PC-9 (cell line): ENCODE results near the gene INPP5B. TPM values are rescaled to one million over a fixed set of nuclear protein-coding genes. Genes with fewer than 3 reads are reported as not detected.

Experiments
- BruUV-seq: library from RNA; stranded (reverse); fragments of 400-500 nt; replicated peaks from 2 replicates; lab custom pipeline; 2021; lab: Mats Ljungman, UMichigan
- CTCF ChIA-PET: fragments of 300-600 bp; sonication (Branson Sonifier 250); formaldehyde crosslinking; loops from one replicate; lab custom pipeline; 2022; ENCODE audit warnings: antibody characterized with exemption; lab: Charles Lee
- POLR2A ChIA-PET: fragments of 300-600 bp; sonication (Branson Sonifier 250); formaldehyde crosslinking; loops from one replicate; lab custom pipeline; 2022; ENCODE audit warnings: antibody characterized with exemption; ENCODE audit not compliant: unreplicated experiment; lab: Charles Lee
- DNase-seq, 2 experiments: peaks; one replicate each; pipeline versions ENCODE4 v3.0.0 to v3.0.0-alpha.2; 2015 to 2022; ENCODE audit warnings: mixed read lengths in 1 of 2
- H2AFZ ChIP-seq: fragments of 200-600 bp; sonication (generic); 2 replicates; pipeline ENCODE4 v1.8.1; 2017; ENCODE audit warnings: antibody characterized with exemption
- H3F3A ChIP-seq: fragments of 200-600 bp; sonication (generic); 2 replicates; pipeline ENCODE4 v1.8.1; 2017; ENCODE audit warnings: antibody characterized with exemption, mild to moderate bottlenecking, low read depth; ENCODE audit not compliant: insufficient read depth
- H3K27ac ChIP-seq: fragments of 200-600 bp; sonication (generic); 2 replicates; pipeline ENCODE4 v1.6.1; 2016; ENCODE audit warnings: mixed run types
- H3K27me3 ChIP-seq: fragments of 200-600 bp; sonication (generic); 2 replicates; pipeline ENCODE4 v1.6.1; 2016; ENCODE audit warnings: low read depth, mixed run types; ENCODE audit not compliant: insufficient read depth
- H3K36me3 ChIP-seq: fragments of 200-600 bp; sonication (generic); 2 replicates; pipeline ENCODE4 v1.6.1; 2016; ENCODE audit warnings: low read depth, mixed run types
- H3K4me1 ChIP-seq: fragments of 200-600 bp; sonication (generic); replicated peaks from 2 replicates; pipeline ENCODE4 v1.6.1; 2016; ENCODE audit warnings: mixed run types; ENCODE audit not compliant: insufficient read depth
- H3K4me2 ChIP-seq: fragments of 200-600 bp; sonication (generic); 2 replicates; pipeline ENCODE4 v1.6.1; 2017; ENCODE audit warnings: mixed run types
- H3K4me3 ChIP-seq: fragments of 200-600 bp; sonication (generic); 2 replicates; pipeline ENCODE4 v1.6.1; 2016; ENCODE audit warnings: mixed run types
- H3K79me2 ChIP-seq: fragments of 200-600 bp; sonication (generic); 2 replicates; pipeline ENCODE4 v1.6.1; 2017; ENCODE audit warnings: low read depth, mixed run types
- H3K9me2 ChIP-seq: fragments of 200-600 bp; sonication (generic); 2 replicates; pipeline ENCODE4 v1.8.1; 2017; ENCODE audit warnings: mild to moderate bottlenecking; ENCODE audit not compliant: insufficient read depth
- H3K9me3 ChIP-seq: fragments of 200-600 bp; sonication (generic); 2 replicates; pipeline ENCODE4 v1.8.1; 2016; ENCODE audit warnings: low read depth; ENCODE audit not compliant: insufficient read depth
- H4K20me1 ChIP-seq: fragments of 200-600 bp; sonication (generic); 2 replicates; pipeline ENCODE4 v1.8.1; 2017; ENCODE audit not compliant: insufficient read depth
- CTCF ChIP-seq: fragments of 200-600 bp; sonication (generic); conservative IDR thresholded peaks from 2 replicates; pipeline ENCODE4 v1.6.1; 2017; ENCODE audit warnings: mixed run types, antibody characterized with exemption, mild to moderate bottlenecking, moderate library complexity
- EZH2 ChIP-seq: fragments of 200-600 bp; sonication (generic); IDR thresholded peaks from 2 replicates; pipeline ENCODE4 v1.8.0; 2017; ENCODE audit warnings: antibody characterized with exemption, low read depth
- intact Hi-C: fragments of 100-400 bp; cut with micrococcal nuclease; formaldehyde crosslinking; loops from one replicate; pipeline ENCODE4 v1.10.0; 2022; ENCODE audit not compliant: unreplicated experiment
- total RNA-seq: library from RNA; stranded (reverse); gene quantifications from 2 replicates; pipeline ENCODE4 v1.2.3, GENCODE V29; 2021

Gene INPP5B
- total RNA-seq, 1 experiment from 2014 or later: 28.1 TPM

GRCh38 chr1:37821481-37821880 is 125.4 kb downstream of the INPP5B start:
- TF ChIP-seq CTCF (no peak), EZH2 (no peak)
- no peak overlapping the region for H3K27ac ChIP-seq

DNA sequence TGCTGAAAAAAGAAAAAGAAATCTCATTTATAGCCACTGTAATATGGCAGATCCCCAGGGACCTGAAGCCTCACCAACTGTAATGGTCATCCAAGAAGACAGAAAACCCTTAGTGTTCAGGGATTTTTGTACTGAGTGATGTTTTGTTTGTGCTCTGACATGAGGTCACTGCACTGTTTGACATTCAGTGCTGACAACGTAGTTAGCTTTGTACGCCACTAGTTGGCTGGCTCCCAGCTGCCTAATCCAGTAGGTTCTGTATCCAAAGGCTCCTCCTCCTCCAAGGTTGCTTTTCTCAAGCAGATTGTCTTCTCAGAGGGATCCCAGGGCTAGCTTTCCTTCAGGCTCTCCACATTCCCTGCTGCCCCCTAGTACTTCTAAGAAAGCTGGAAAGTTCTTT is 129.4 kb downstream of the INPP5B start:
- Histone ChIP-seq H3K36me3 (peaks cover 24% of the 10 kb centered on the region), H3K27ac (no peak overlapping the region)
- POLR2A ChIA-PET: no interaction called here

More at GRCh38 chr1:37821481-37821880, 125.4 kb downstream of the INPP5B start:
- H3K4me3 ChIP-seq: no peak overlapping the region
- H2AFZ ChIP-seq: no peak overlapping the region
- BruUV-seq: no TSS peak
- H3K4me2 ChIP-seq: no peak overlapping the region
- H3K9me3 ChIP-seq: no peaks in the 10 kb centered on the region
- H3K9me2 ChIP-seq: no peaks in the 10 kb centered on the region
- no peaks in the 10 kb centered on the region for H3K79me2 ChIP-seq
- H3K36me3 ChIP-seq: peaks cover 35% of the 10 kb centered on the region
- no peaks in the 10 kb centered on the region; the same call in 1 of the 2 replicates for H3F3A ChIP-seq
- DNase-seq: no peak
- H3K27me3 ChIP-seq: no peaks in the 10 kb centered on the region
- H3K4me1 ChIP-seq: no peaks in the 10 kb centered on the region
- intact Hi-C loops: no loop called here
- no peaks in the 10 kb centered on the region for H4K20me1 ChIP-seq
- ChIA-PET CTCF (interaction anchor here (0.6 kb wide), 1 partner anchor 14 kb away, joined by 7 read pairs; the partner anchor contains the start of genes C1orf122 and YRDC), POLR2A (no interaction called here)

DNA sequence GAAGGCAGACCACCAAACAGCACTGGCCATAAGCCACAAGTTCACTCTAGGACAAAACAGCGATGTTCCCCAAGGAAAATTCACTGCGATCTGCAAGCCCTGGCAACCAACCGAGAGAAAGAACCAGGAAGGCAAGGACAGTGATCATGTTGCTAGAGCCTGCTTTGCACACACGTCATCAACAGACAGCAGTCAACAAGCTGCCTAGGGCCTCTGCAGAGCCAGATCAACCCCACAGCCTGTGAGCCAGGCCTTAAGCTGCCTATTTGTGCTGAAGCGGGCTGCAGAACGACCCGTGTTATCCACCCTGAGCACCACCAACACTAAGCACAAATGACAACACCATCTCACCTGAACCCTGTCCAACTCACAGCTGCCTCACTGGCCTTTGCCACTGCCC is 132.6 kb downstream of the INPP5B start:
- intact Hi-C loops: no loop called here
- BruUV-seq: no TSS peak
- TF ChIP-seq CTCF (no peak), EZH2 (no peak)

More for the DNA sequence above, 129.4 kb downstream of the INPP5B start:
- TF ChIP-seq EZH2: no peak
- TF ChIP-seq CTCF: no peak
- H3K4me1 ChIP-seq: no peaks in the 10 kb centered on the region
- H3K9me2 ChIP-seq: no peaks in the 10 kb centered on the region
- peaks cover 6% of the 10 kb centered on the region; the same call in 1 of the 2 replicates for H4K20me1 ChIP-seq
- H3F3A ChIP-seq: peaks cover 2% of the 10 kb centered on the region; the same call in 1 of the 2 replicates
- H3K27me3 ChIP-seq: no peaks in the 10 kb centered on the region
- no peaks in the 10 kb centered on the region for H3K9me3 ChIP-seq
- intact Hi-C loops: no loop called here
- no peak overlapping the region for H3K4me2 ChIP-seq
- no peak overlapping the region for H2AFZ ChIP-seq
- CTCF ChIA-PET: no interaction called here
- no peak overlapping the region for H3K4me3 ChIP-seq
- H3K79me2 ChIP-seq: no peaks in the 10 kb centered on the region
- BruUV-seq: no TSS peak
- DNase-seq: no peak

More for the DNA sequence above, 132.6 kb downstream of the INPP5B start:
- Histone ChIP-seq H3K9me2 (no peaks in the 10 kb centered on the region), H3K27me3 (no peaks in the 10 kb centered on the region), H3K9me3 (no peaks in the 10 kb centered on the region), H2AFZ (no peak overlapping the region), H3K36me3 (peaks cover 15% of the 10 kb centered on the region), H3K4me2 (no peak overlapping the region), H4K20me1 (peaks cover 8% of the 10 kb centered on the region; the same call in 1 of the 2 replicates), H3F3A (peaks cover 14% of the 10 kb centered on the region), H3K79me2 (peaks cover 16% of the 10 kb centered on the region), H3K27ac (no peak overlapping the region), H3K4me3 (no peak overlapping the region), H3K4me1 (peaks cover 7% of the 10 kb centered on the region)
- ChIA-PET POLR2A (interaction anchor here (0.6 kb wide), 1 partner anchor 32 kb away, joined by 5 read pairs; no protein-coding TSS in a partner anchor), CTCF (interaction anchor here (0.6 kb wide), 1 partner anchor 160 kb away, joined by 3 read pairs; no protein-coding TSS in a partner anchor)
- DNase-seq: no peak
